GM12801 (cell line): ENCODE results near the gene TANGO6.

Experiments used
- CTCF ChIP-seq: IDR thresholded peaks from one replicate; pipeline ENCODE4 v1.5.1; 2011; ENCODE audit warnings: control low read depth; ENCODE audit not compliant: insufficient read length; ENCODE audit errors: extremely low read depth

The TANGO6 gene

GRCh38 chr16:69077251-69077650 is 233.9 kb downstream of the TANGO6 start:
- TF ChIP-seq CTCF = no peak

- no peak for TF ChIP-seq CTCF
Observed at GRCh38 chr16:69078073-69078472, 234.7 kb downstream of the TANGO6 start.

DNA sequence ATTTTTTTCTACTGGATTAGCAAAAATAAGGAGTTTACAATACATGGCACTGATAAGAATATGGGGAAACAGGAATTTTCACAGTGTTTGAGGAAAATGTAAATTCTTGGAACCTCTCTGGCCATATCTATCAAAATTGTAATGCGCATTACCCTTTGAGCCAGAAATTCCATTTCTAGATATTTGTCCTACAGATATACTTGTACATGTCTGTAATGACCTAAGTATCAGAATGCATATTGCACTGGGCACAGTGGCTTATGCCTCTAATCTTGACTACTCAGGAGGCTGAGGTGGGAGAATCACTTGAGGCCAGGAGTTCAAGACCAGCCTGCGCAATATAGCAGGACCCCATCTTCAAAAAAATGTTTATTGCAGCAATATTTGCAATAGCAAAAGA is 236.4 kb downstream of the TANGO6 start:
- TF ChIP-seq CTCF = no peak

- TF ChIP-seq CTCF = no peak
Observed at GRCh38 chr16:69083306-69083941, 240.1 kb downstream of the TANGO6 start.

DNA sequence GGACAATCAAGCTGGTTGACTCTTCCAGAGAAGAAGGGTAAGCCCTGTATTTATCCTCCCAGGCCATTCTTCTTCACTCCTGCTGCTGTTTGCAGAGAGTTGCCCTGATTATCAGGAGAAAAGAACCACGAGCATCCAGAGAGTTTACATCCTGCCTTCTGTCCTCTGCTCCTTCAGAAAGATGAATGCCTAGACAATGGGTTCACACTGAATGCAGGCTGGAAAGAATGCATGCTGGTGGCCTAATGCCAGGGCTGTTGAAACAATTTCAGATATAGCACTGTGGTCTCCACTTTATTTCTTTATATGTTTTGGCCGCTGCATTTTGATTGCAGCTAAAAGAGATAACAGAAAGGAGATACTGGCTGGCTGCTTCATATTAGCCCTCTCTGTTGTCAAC is 241.0 kb downstream of the TANGO6 start:
- no peak for TF ChIP-seq CTCF

GRCh38 chr16:69085032-69085695 is 241.8 kb downstream of the TANGO6 start:
- no peak for TF ChIP-seq CTCF

- TF ChIP-seq CTCF = no peak
Observed at GRCh38 chr16:69087161-69087581, 243.8 kb downstream of the TANGO6 start.
